ENCODE data around the gene XPO4. TPM values are rescaled to one million over a fixed set of nuclear protein-coding genes. Genes with fewer than 3 reads are reported as not detected.

The XPO4 gene
- total RNA-seq, 4 donors from 2014 or later = 11.7 to 25.2 (median 13.3) TPM

DNA sequence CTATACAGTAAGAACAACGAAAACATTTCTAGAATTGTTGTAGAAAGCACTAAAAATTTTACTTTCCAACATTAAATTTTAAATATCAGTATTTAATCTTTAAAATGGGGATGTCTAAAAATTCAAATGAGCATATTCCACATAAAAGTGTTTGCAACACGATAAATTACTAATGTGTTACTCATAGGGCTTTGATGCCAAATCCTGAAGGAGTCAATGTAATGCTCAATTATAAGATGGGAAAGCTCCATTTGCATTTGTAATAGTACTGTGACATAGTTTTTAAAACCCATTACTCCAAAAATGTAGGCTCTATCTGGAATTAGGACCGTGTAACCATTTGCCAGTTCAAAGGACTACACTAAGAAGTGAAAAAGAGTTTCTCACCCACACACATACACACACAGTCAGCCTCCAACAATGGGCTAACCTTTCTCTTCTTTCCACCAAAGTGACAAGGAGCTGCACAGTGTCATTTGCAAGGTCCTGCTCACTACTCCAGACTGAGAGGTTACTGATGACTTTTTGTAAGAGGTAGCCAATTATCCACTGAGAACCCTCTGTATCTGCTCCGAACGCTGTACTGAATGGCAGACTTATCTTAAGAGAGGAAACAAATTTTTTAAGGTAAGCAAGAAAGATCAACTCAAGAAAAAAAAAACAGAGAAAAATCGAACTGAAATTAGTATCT is 102.7 kb downstream of the XPO4 start:
- Histone ChIP-seq H3K4me1 (peaks cover 0 to 5% (median 0%) of the 10 kb centered on the region in 4 donors), H3K27ac (no peak overlapping the region), H3K27me3 (no peaks in the 10 kb centered on the region), H3K9me3 (no peaks in the 10 kb centered on the region), H3K4me3 (no peak overlapping the region), H3K36me3 (peaks cover 0 to 27% (median 6%) of the 10 kb centered on the region in 4 donors)
- no peak for DNase-seq
- in situ Hi-C loops (cut with MboI; ENCODE audit: low pct_ligation_motif_present in 1 of 4, low pct_unique_long_range_greater_than_20kb in 1 of 4, low sequenced_read_pairs in 3 of 4) = loop anchor here in 3 of 4 donors (10.0 to 25.0 kb wide), 3 partner anchors 65 to 613 kb away; partner anchors contain the start of genes GJB2 (in 1 of the 3) and IL17D (in 1 of the 3)
- WGBS, 2 donors (ENCODE audit: low coverage in 1 of 2) = 78 to 80% methylated on average over 5 to 6 of the region's 6 CpGs
- TF ChIP-seq EP300 (IDR thresholded peaks at IDR 0.05; ENCODE audit: low read depth) = no peak
- TF ChIP-seq, protein P1, sequence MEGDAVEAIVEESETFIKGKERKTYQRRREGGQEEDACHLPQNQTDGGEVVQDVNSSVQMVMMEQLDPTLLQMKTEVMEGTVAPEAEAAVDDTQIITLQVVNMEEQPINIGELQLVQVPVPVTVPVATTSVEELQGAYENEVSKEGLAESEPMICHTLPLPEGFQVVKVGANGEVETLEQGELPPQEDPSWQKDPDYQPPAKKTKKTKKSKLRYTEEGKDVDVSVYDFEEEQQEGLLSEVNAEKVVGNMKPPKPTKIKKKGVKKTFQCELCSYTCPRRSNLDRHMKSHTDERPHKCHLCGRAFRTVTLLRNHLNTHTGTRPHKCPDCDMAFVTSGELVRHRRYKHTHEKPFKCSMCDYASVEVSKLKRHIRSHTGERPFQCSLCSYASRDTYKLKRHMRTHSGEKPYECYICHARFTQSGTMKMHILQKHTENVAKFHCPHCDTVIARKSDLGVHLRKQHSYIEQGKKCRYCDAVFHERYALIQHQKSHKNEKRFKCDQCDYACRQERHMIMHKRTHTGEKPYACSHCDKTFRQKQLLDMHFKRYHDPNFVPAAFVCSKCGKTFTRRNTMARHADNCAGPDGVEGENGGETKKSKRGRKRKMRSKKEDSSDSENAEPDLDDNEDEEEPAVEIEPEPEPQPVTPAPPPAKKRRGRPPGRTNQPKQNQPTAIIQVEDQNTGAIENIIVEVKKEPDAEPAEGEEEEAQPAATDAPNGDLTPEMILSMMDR (IDR thresholded peaks at IDR 0.05) = no peak
- no peak for TF ChIP-seq POLR2AphosphoS5 (IDR thresholded peaks at IDR 0.05)
- no peak for TF ChIP-seq POLR2A (IDR thresholded peaks at IDR 0.05)
- intact Hi-C loops (cut with DNase I; ENCODE audit: low total_unique reads) = no loop called here

DNA sequence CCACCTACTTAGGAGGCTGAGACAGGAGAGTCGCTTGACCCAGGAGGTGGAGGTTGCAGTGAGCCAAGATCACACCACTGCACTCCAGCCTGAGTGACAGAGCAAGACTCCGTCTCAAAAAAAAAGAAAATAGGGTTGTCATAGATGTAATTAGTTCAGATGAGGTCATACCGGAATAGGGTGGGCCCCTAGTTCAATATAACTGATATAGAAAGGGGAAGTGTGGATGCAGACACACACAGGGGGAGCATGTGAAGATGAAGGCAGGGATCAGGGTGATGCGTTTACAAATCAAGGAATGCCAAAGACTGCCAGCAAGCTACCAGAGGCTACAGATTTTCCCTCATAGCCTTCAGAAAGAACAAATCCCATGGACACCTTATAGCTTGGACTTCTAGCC is 104.5 kb downstream of the XPO4 start:
- WGBS, 2 donors (ENCODE audit: low coverage in 1 of 2) = 85 to 89% methylated on average over 3 to 4 of the region's 4 CpGs
- Histone ChIP-seq H3K27ac (no peak overlapping the region), H3K4me3 (no peak overlapping the region), H3K9me3 (no peaks in the 10 kb centered on the region), H3K4me1 (peaks cover 0 to 5% (median 0%) of the 10 kb centered on the region in 4 donors), H3K27me3 (no peaks in the 10 kb centered on the region), H3K36me3 (peaks cover 0 to 42% (median 6%) of the 10 kb centered on the region in 4 donors)
- in situ Hi-C loops (cut with MboI; ENCODE audit: low pct_ligation_motif_present in 1 of 4, low pct_unique_long_range_greater_than_20kb in 1 of 4, low sequenced_read_pairs in 3 of 4) = loop anchor here in 1 of 4 donors (10.0 kb wide), 1 partner anchor 63 kb away; no protein-coding TSS in a partner anchor
- intact Hi-C loops (cut with DNase I; ENCODE audit: low total_unique reads) = no loop called here
- TF ChIP-seq EP300 (IDR thresholded peaks at IDR 0.05; ENCODE audit: low read depth) (no peak), POLR2AphosphoS5 (IDR thresholded peaks at IDR 0.05) (no peak), POLR2A (IDR thresholded peaks at IDR 0.05) (no peak)
- TF ChIP-seq, protein P1 (IDR thresholded peaks at IDR 0.05) = no peak
- DNase-seq = no peak

DNA sequence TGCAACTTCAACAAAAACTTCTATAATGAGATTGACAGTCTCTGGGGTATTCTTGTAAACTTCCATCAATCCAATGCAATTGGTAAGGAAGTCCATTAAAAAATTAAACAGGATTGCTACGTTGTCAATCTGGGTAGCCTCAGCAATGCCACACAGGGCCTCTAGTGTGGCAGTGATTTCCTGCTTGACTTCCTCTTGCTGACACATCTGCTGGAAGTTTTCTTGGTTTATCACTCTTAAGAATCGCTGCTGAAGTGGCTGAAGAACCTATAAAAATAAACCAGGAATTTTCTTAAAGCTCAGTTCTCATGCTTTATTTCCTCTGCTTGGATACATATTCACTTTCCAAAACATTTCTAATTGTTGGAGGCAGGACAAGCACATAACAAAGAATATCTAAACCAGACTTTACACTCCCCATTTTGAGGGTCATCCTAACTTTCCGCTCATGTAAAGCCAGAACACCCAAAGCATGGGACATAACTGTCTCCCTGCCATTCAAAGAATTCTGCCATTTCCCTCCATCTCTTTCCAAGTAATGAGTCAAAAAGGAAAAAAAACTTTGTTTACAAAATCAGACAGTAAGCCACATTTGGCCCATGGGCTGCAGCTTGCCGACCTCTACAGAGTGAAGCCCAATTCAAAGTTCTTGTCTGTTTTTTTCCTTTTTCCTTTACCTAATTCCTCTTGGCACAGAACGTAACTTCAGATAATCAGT is 105.6 kb downstream of the XPO4 start:
- H3K27ac ChIP-seq = no peak overlapping the region
- in situ Hi-C loops (cut with MboI; ENCODE audit: low pct_ligation_motif_present in 1 of 4, low pct_unique_long_range_greater_than_20kb in 1 of 4, low sequenced_read_pairs in 3 of 4) = loop anchor here in 1 of 4 donors (10.0 kb wide), 1 partner anchor 62 kb away; no protein-coding TSS in a partner anchor
- no peak for TF ChIP-seq EP300 (IDR thresholded peaks at IDR 0.05; ENCODE audit: low read depth)
- no peak for TF ChIP-seq POLR2A (IDR thresholded peaks at IDR 0.05)
- TF ChIP-seq POLR2AphosphoS5 (IDR thresholded peaks at IDR 0.05) = no peak
- TF ChIP-seq, protein P1 (IDR thresholded peaks at IDR 0.05) = no peak
- H3K36me3 ChIP-seq = peaks cover 0 to 42% (median 6%) of the 10 kb centered on the region in 4 donors
- no peak for DNase-seq
- H3K27me3 ChIP-seq = no peaks in the 10 kb centered on the region
- no peaks in the 10 kb centered on the region for H3K9me3 ChIP-seq
- WGBS, 2 donors (ENCODE audit: low coverage in 1 of 2) = 64 to 76% methylated on average over 4 to 5 of the region's 5 CpGs
- H3K4me1 ChIP-seq = peaks cover 0 to 5% (median 0%) of the 10 kb centered on the region in 4 donors
- intact Hi-C loops (cut with DNase I; ENCODE audit: low total_unique reads) = no loop called here
- no peak overlapping the region for H3K4me3 ChIP-seq

DNA sequence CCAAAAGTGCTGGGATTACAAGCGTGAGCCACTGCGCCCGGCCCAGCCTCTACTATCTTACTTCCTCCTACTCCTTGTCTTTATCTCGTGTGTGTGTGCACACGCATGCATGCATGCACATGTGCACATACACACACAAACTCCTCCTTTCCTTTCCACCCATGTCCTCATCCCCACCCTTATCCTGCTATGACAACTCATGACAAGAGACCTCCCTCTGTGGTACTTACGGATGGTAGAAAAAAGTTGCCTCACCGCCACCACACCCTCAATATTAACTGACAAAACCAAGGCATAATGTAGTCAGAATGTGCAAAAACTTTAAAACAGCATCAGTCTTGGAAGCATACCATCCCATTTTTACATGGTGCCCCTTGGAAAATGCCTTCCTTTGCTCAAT is 112.9 kb downstream of the XPO4 start:
- TF ChIP-seq POLR2A (IDR thresholded peaks at IDR 0.05) = no peak
- no peak for TF ChIP-seq EP300 (IDR thresholded peaks at IDR 0.05; ENCODE audit: low read depth)
- no peak for TF ChIP-seq POLR2AphosphoS5 (IDR thresholded peaks at IDR 0.05)
- TF ChIP-seq, protein P1 (IDR thresholded peaks at IDR 0.05) = no peak
- WGBS, 2 donors (ENCODE audit: low coverage in 1 of 2) = 96% methylated on average over 4 to 7 of the region's 7 CpGs
- in situ Hi-C loops (cut with MboI; ENCODE audit: low pct_ligation_motif_present in 1 of 4, low pct_unique_long_range_greater_than_20kb in 1 of 4, low sequenced_read_pairs in 3 of 4) (loop anchor here in 1 of 4 donors (10.0 kb wide), 1 partner anchor 55 kb away; no protein-coding TSS in a partner anchor), intact Hi-C loops (cut with DNase I; ENCODE audit: low total_unique reads) (no loop called here)
- Histone ChIP-seq H3K36me3 (peaks cover 0 to 14% (median 2%) of the 10 kb centered on the region in 4 donors), H3K27me3 (no peaks in the 10 kb centered on the region), H3K4me3 (no peak overlapping the region), H3K27ac (no peak overlapping the region), H3K4me1 (no peaks in the 10 kb centered on the region), H3K9me3 (no peaks in the 10 kb centered on the region)
- no peak for DNase-seq
